HG03045 (cell line): Measurements from ENCODE around the gene IGSF6.

ENCODE experiments used
- ATAC-seq: cut with Tn5 transposase; IDR thresholded peaks from one replicate; pipeline ENCODE4 v1.9.1; 2021; ENCODE audit warnings: mild to moderate bottlenecking, moderate library complexity; ENCODE audit not compliant: unreplicated experiment

IGSF6 gene

GRCh38 chr16:21603928-21604327 lies 48.5 kb downstream of the IGSF6 start:
- no peak for ATAC-seq

DNA sequence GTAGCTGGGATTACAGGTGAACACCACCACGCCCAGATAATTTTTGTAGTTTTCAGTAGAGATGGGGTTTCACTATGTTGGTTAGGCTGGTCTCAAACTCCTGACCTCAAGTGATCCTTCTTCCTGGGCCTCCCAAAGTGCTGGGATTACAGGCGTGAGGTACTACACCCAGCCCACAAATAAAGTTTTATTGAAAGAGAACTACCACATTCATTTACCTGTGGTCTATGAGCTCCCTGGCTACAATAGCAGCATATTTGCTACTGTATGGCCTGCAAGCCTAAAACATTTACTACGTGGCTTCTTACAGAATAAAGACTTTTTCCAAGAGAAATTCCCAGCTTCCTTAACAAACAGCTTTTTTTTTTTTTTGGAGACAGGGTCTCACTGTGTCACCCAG lies 49.6 kb downstream of the IGSF6 start:
- no peak for ATAC-seq

- ATAC-seq, result peak; percentile 19
These were observed 52.2 kb downstream of the IGSF6 start for GRCh38 chr16:21600031-21600773.

- peak; percentile 91 for ATAC-seq
These were observed 53.0 kb downstream of the IGSF6 start, which contains the start of gene METTL9 for GRCh38 chr16:21599122-21600030. Gene METTL9, plus strand, starts transcription at chr16:21599577. Its CDS starts 157 bp downstream, at chr16:21599734.

DNA sequence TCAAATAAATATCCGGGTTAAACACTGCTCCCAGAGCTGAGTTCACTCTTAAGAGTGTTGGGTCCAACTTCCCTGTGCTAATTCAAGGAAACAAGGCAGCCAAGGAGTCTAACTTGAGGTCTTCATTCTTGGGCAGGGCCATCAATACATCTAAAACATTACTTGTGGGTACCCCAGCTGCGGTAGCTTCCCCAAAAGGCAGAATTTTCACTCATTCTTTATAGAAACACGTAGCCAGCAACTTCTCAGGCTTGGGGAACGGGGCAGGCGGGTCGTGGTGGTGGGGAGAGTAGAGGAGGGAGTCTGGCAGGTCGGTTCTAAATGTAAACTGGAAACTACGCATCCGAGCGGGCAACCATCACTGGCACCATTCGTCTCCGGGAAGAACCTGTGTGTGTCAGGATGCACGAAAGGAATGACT lies 53.7 kb downstream of the IGSF6 start:
- peak; percentile 5 for ATAC-seq

GRCh38 chr16:21598206-21598605 lies 54.2 kb downstream of the IGSF6 start:
- no peak for ATAC-seq

DNA sequence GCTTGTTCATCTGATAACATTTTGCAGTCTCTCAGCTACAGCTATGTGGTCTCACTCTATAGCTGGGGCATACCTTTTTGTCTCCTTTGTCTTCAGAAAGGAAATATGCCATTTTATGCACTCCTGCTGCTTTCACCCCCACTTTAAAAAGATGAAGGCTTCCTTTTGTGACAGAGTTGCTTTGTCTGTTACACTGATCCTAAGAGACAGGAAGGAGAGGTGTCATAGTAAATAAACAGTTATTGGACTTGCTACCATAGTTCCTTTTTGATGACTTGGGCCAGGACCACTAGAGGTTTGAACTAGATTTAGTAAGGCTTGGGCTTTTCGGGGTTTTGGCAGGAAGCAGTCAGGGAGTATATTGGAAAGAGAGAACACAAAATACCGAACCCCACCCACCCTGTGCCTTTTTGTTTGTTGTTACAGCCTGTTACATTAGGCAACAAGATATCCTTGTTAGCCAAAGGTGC lies 54.8 kb downstream of the IGSF6 start:
- no peak for ATAC-seq

- ATAC-seq, result no peak
These were observed 58.7 kb downstream of the IGSF6 start for GRCh38 chr16:21593530-21594289.

GRCh38 chr16:21592191-21592590 lies 60.2 kb downstream of the IGSF6 start:
- no peak for ATAC-seq

- no peak for ATAC-seq
These were observed 61.6 kb downstream of the IGSF6 start for GRCh38 chr16:21590796-21591195.

- ATAC-seq, result no peak
These were observed 62.1 kb downstream of the IGSF6 start for GRCh38 chr16:21590287-21590686.

DNA sequence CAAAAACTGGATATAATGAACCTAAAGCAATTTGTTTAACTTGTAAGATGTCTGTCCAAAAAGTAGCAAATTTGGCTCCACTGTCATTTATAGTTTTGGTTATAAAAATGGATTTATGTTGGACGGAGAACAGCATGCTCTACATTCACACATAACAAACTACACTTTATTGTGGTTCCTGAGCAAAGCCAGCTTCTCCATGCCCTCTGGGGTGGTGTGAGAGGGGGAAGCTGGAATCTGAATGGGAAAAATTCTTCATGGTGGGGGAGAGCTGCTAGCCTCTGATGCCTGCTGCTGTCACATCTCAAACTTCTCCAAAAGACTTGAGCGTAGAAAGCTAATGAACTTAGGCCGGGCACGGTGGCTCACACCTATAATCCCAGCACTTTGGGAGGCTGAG lies 62.9 kb downstream of the IGSF6 start:
- ATAC-seq, result no peak
